ENCODE measurements around the gene CCDC93.

GRCh38 chr2:118029025-118029424, 15.2 kb upstream of the CCDC93 start:
- no peak for TF ChIP-seq POLR2A (IDR thresholded peaks at IDR 0.05; ENCODE audit: low read depth, low read length)
- no peak for TF ChIP-seq POLR2AphosphoS5 (IDR thresholded peaks at IDR 0.05; ENCODE audit: low read depth, low read length)
- no peak for TF ChIP-seq POU2F2 (IDR thresholded peaks at IDR 0.05; ENCODE audit: low read depth, low read length)
- no peak for TF ChIP-seq TAF1 (IDR thresholded peaks at IDR 0.05; ENCODE audit: low read depth, low read length)
- TF ChIP-seq SPI1 (IDR thresholded peaks at IDR 0.05; ENCODE audit: low read depth, low read length) = no peak
- no peak for TF ChIP-seq PAX5 (IDR thresholded peaks at IDR 0.05; ENCODE audit: insufficient read depth, low read length, severe bottlenecking)
